ENCODE results near the gene CACNA1G. TPM values are rescaled to one million over a fixed set of nuclear protein-coding genes. Genes with fewer than 3 reads are reported as not detected.
A peak's percentile ranks its signal among the peaks of the same experiment; 100 is the strongest.

The CACNA1G gene
- total RNA-seq (0.26 and 0.99 TPM in 2 replicates), polyA plus RNA-seq (0.08 and 0.09 TPM in 2 replicates), polyA minus RNA-seq (ENCODE audit: low replicate concordance) (0.07 TPM in 1 of 2 replicates, not detected in the other)
- 0.06 and 0.08 TPM in 2 replicates for polyA plus RNA-seq (2012)

DNA sequence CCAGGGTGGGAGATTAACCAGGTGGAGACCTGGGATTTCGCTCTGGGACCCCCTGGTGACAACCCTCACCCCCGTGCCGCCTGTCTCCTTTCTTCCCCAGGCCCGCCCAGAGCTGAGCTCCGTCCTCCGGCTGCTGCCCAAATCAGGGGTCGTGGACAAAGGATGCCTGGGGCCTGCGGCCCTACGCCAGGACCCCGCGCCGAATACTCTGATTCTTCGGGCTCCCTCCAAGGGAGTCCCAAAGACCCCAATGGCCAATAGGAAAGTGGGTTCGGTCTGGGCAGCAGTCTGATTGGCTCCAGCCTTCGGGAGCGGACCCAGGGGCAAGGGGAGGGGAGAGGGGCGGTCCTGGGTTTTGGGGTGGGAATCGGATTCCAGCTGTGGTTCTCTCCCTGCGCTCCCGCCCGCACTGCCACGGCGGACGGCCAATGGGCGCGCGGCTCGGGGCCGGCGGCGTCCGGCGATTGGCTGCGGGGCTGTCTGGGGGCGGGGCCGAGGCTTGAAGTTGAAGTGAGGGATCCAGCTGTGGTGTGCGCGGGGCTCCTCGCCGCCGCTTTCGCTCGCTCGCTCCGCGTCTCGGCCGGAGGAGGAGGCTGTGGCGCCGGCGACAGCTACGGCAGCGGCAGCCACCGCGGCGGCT lies at the start of gene CACNA1G:
TSS of gene CACNA1G (plus strand) at position 531 of the 640 bp plus-strand sequence. CDS start 745 bp downstream, outside the sequence.
- Histone ChIP-seq H3K4me2 (ENCODE audit: extremely low read depth, insufficient read depth, low read length) (peak within 1 kb of the TSS; percentile 81), H3K27ac (ENCODE audit: insufficient read depth, low read length) (no peak within 1 kb of the TSS), H2AFZ (ENCODE audit: low read length) (no peak within 1 kb of the TSS), H3K4me1 (ENCODE audit: control insufficient read depth, extremely low read depth, insufficient read depth, low read length) (peaks cover 14% of the 10 kb centered on the region), H3K36me3 (ENCODE audit: control insufficient read depth, insufficient read depth, low read length) (peaks cover 2% of the 10 kb centered on the region), H3K9me3 (ENCODE audit: control insufficient read depth, insufficient read depth, low read depth, low read length) (no peaks in the 10 kb centered on the region), H3K27me3 (ENCODE audit: control insufficient read depth, insufficient read depth, low read length) (peaks cover 45% of the 10 kb centered on the region), H3K4me3 (replicated peaks in 1 of 4; ENCODE audit: control extremely low read depth in 1 of 4, insufficient read depth in 1 of 4, low read depth in 3 of 4, low read length in 4 of 4) (peak within 1 kb of the TSS; percentile 31 to 60 (median 40)), H3K79me2 (ENCODE audit: control insufficient read depth, insufficient read depth, low read length) (no peaks in the 10 kb centered on the region), H4K20me1 (ENCODE audit: control insufficient read depth, extremely low read depth, insufficient read depth, low read length) (no peaks in the 10 kb centered on the region), H3K9ac (ENCODE audit: insufficient read depth, low read length) (peak within 1 kb of the TSS; percentile 4)
- peak; percentile 70 to 79 for DNase-seq (ENCODE audit: low read depth in 2 of 2)
- TF ChIP-seq EZH2 (IDR thresholded peaks at IDR 0.05; ENCODE audit: low read length, missing control alignments) (no peak), CTCF (conservative IDR thresholded peaks at IDR 0.05 in 1 of 2, IDR thresholded peaks at IDR 0.05 in 1 of 2; ENCODE audit: low read depth in 1 of 2, low read length in 2 of 2) (no peak)

- no peaks in the 10 kb centered on the region for H3K4me1 ChIP-seq (ENCODE audit: control insufficient read depth, extremely low read depth, insufficient read depth, low read length)
- no peaks in the 10 kb centered on the region for H3K27me3 ChIP-seq (ENCODE audit: control insufficient read depth, insufficient read depth, low read length)
- no peak overlapping the region for H3K9ac ChIP-seq (ENCODE audit: insufficient read depth, low read length)
- DNase-seq (ENCODE audit: low read depth in 2 of 2): peak in 1 of 2 donors; percentile 38
- no peaks in the 10 kb centered on the region for H3K9me3 ChIP-seq (ENCODE audit: control insufficient read depth, insufficient read depth, low read depth, low read length)
- H3K4me2 ChIP-seq (ENCODE audit: extremely low read depth, insufficient read depth, low read length): no peak overlapping the region
- H2AFZ ChIP-seq (ENCODE audit: low read length): no peak overlapping the region
- H3K4me3 ChIP-seq (replicated peaks in 1 of 4; ENCODE audit: control extremely low read depth in 1 of 4, insufficient read depth in 1 of 4, low read depth in 3 of 4, low read length in 4 of 4): no peak overlapping the region
- no peak for TF ChIP-seq CTCF (conservative IDR thresholded peaks at IDR 0.05 in 1 of 2, IDR thresholded peaks at IDR 0.05 in 1 of 2; ENCODE audit: low read depth in 1 of 2, low read length in 2 of 2)
- TF ChIP-seq EZH2 (IDR thresholded peaks at IDR 0.05; ENCODE audit: low read length, missing control alignments): no peak
- no peaks in the 10 kb centered on the region for H3K36me3 ChIP-seq (ENCODE audit: control insufficient read depth, insufficient read depth, low read length)
- H3K27ac ChIP-seq (ENCODE audit: insufficient read depth, low read length): no peak overlapping the region
- no peaks in the 10 kb centered on the region for H4K20me1 ChIP-seq (ENCODE audit: control insufficient read depth, extremely low read depth, insufficient read depth, low read length)
- H3K79me2 ChIP-seq (ENCODE audit: control insufficient read depth, insufficient read depth, low read length): no peaks in the 10 kb centered on the region
Measured at GRCh38 chr17:50511058-50511457, 49.5 kb upstream of the CACNA1G start.

DNA sequence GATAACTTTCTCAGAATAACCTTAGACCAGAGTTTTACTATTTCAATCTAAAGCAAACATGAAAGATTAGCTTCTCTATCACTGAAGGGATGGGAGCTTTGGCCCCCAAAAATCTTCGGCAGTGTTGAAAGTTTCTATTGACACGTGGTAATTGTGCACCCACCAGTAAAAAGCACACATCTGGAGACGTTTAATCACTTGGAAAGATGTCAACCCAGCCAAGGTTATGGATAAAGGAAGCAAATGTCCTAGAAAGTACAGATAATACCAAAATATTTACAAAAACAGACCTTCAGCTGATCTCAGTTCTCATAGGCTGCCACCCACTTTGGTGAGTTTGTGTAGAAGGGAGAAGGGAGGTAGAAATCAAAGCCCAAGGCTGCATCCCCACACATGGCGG lies 47.0 kb upstream of the CACNA1G start:
- peaks cover 3% of the 10 kb centered on the region for H3K27me3 ChIP-seq (ENCODE audit: control insufficient read depth, insufficient read depth, low read length)
- DNase-seq (ENCODE audit: low read depth in 2 of 2): no peak
- H3K9ac ChIP-seq (ENCODE audit: insufficient read depth, low read length): no peak overlapping the region
- no peaks in the 10 kb centered on the region for H3K4me1 ChIP-seq (ENCODE audit: control insufficient read depth, extremely low read depth, insufficient read depth, low read length)
- H3K4me3 ChIP-seq (replicated peaks in 1 of 4; ENCODE audit: control extremely low read depth in 1 of 4, insufficient read depth in 1 of 4, low read depth in 3 of 4, low read length in 4 of 4): no peak overlapping the region
- no peak for TF ChIP-seq EZH2 (IDR thresholded peaks at IDR 0.05; ENCODE audit: low read length, missing control alignments)
- TF ChIP-seq CTCF (conservative IDR thresholded peaks at IDR 0.05 in 1 of 2, IDR thresholded peaks at IDR 0.05 in 1 of 2; ENCODE audit: low read depth in 1 of 2, low read length in 2 of 2): no peak
- no peaks in the 10 kb centered on the region for H4K20me1 ChIP-seq (ENCODE audit: control insufficient read depth, extremely low read depth, insufficient read depth, low read length)
- no peak overlapping the region for H3K27ac ChIP-seq (ENCODE audit: insufficient read depth, low read length)
- H3K36me3 ChIP-seq (ENCODE audit: control insufficient read depth, insufficient read depth, low read length): no peaks in the 10 kb centered on the region
- H3K79me2 ChIP-seq (ENCODE audit: control insufficient read depth, insufficient read depth, low read length): no peaks in the 10 kb centered on the region
- H3K9me3 ChIP-seq (ENCODE audit: control insufficient read depth, insufficient read depth, low read depth, low read length): no peaks in the 10 kb centered on the region
- no peak overlapping the region for H3K4me2 ChIP-seq (ENCODE audit: extremely low read depth, insufficient read depth, low read length)
- H2AFZ ChIP-seq (ENCODE audit: low read length): no peak overlapping the region

Measured in fibroblast of lung (primary cell).